GM19099 (cell line): ENCODE measurements around the gene BAZ2B.

ENCODE experiments used
- POLR2A ChIP-seq: IDR thresholded peaks from 3 replicates; pipeline ENCODE4 v1.6.1; 2011; ENCODE audit warnings: low read depth; ENCODE audit not compliant: insufficient read length; ENCODE audit errors: extremely low read depth

Gene BAZ2B

GRCh38 chr2:159616286-159616701 is at the start of gene BAZ2B:
Gene BAZ2B, minus strand, starts transcription at chr2:159616548. Its CDS starts 137,829 bp downstream, at chr2:159478719.
- no peak for TF ChIP-seq POLR2A

- no peak for TF ChIP-seq POLR2A
These were observed 44.9 kb upstream of the BAZ2B start for GRCh38 chr2:159661286-159661685.

- TF ChIP-seq POLR2A: no peak
These were observed 42.8 kb upstream of the BAZ2B start for GRCh38 chr2:159658881-159659873.

GRCh38 chr2:159653962-159654361 is 37.6 kb upstream of the BAZ2B start:
- TF ChIP-seq POLR2A: no peak

GRCh38 chr2:159651884-159652283 is 35.5 kb upstream of the BAZ2B start:
- no peak for TF ChIP-seq POLR2A

GRCh38 chr2:159650574-159650973 is 34.2 kb upstream of the BAZ2B start:
- no peak for TF ChIP-seq POLR2A

- TF ChIP-seq POLR2A: no peak
These were observed 32.3 kb upstream of the BAZ2B start for GRCh38 chr2:159648643-159649042.

GRCh38 chr2:159647667-159648066 is 31.3 kb upstream of the BAZ2B start:
- TF ChIP-seq POLR2A: no peak

GRCh38 chr2:159640176-159640575 is 23.8 kb upstream of the BAZ2B start:
- TF ChIP-seq POLR2A: no peak

GRCh38 chr2:159639712-159640111 is 23.4 kb upstream of the BAZ2B start:
- TF ChIP-seq POLR2A: no peak

- TF ChIP-seq POLR2A: no peak
These were observed 22.7 kb upstream of the BAZ2B start for GRCh38 chr2:159639071-159639470.

- no peak for TF ChIP-seq POLR2A
These were observed 21.7 kb upstream of the BAZ2B start for GRCh38 chr2:159637988-159638501.

GRCh38 chr2:159637240-159637639 is 20.9 kb upstream of the BAZ2B start:
- TF ChIP-seq POLR2A: no peak

GRCh38 chr2:159635006-159635789 is 18.9 kb upstream of the BAZ2B start:
- no peak for TF ChIP-seq POLR2A

GRCh38 chr2:159633219-159633618 is 16.9 kb upstream of the BAZ2B start:
- TF ChIP-seq POLR2A: no peak

GRCh38 chr2:159623436-159623835 is 7.1 kb upstream of the BAZ2B start:
- no peak for TF ChIP-seq POLR2A

- no peak for TF ChIP-seq POLR2A
These were observed 6.6 kb upstream of the BAZ2B start for GRCh38 chr2:159622966-159623365.
